Adipocyte (in vitro differentiated cells): ENCODE results near the gene MSANTD3.
"Not testable (repeated sequence)": the region's sequence is repeated elsewhere in the genome, so short reads cannot be mapped to it uniquely, and the experiment has no call there.

Source experiments
- DNase-seq: peaks from one replicate; pipeline ENCODE4 v3.0.0-alpha.2; 2015; ENCODE audit warnings: low read depth
- H3K27me3 ChIP-seq: replicated peaks from 2 replicates; pipeline ENCODE4 v1.7.0; 2013; ENCODE audit warnings: mild to moderate bottlenecking, low read length, moderate library complexity; ENCODE audit not compliant: control insufficient read depth, insufficient read depth
- H3K36me3 ChIP-seq: 2 replicates; pipeline ENCODE4 v1.7.0; 2013; ENCODE audit warnings: low read length, mild to moderate bottlenecking, moderate library complexity; ENCODE audit not compliant: control insufficient read depth, insufficient read depth, severe bottlenecking
- H3K4me1 ChIP-seq: 2 replicates; pipeline ENCODE4 v1.7.0; 2013; ENCODE audit warnings: mild to moderate bottlenecking, low read length, moderate library complexity; ENCODE audit not compliant: control insufficient read depth, insufficient read depth
- H3K4me3 ChIP-seq: 2 replicates; pipeline ENCODE4 v1.7.0; 2013; ENCODE audit warnings: mild to moderate bottlenecking, low read length, moderate library complexity
- H3K9ac ChIP-seq: 2 replicates; pipeline ENCODE4 v1.7.0; 2013; ENCODE audit warnings: mild to moderate bottlenecking, low read length, moderate library complexity
- H3K9me3 ChIP-seq: 2 replicates; pipeline ENCODE4 v1.7.0; 2013; ENCODE audit warnings: mild to moderate bottlenecking, low read length, moderate library complexity; ENCODE audit not compliant: control insufficient read depth

The MSANTD3 gene

DNA sequence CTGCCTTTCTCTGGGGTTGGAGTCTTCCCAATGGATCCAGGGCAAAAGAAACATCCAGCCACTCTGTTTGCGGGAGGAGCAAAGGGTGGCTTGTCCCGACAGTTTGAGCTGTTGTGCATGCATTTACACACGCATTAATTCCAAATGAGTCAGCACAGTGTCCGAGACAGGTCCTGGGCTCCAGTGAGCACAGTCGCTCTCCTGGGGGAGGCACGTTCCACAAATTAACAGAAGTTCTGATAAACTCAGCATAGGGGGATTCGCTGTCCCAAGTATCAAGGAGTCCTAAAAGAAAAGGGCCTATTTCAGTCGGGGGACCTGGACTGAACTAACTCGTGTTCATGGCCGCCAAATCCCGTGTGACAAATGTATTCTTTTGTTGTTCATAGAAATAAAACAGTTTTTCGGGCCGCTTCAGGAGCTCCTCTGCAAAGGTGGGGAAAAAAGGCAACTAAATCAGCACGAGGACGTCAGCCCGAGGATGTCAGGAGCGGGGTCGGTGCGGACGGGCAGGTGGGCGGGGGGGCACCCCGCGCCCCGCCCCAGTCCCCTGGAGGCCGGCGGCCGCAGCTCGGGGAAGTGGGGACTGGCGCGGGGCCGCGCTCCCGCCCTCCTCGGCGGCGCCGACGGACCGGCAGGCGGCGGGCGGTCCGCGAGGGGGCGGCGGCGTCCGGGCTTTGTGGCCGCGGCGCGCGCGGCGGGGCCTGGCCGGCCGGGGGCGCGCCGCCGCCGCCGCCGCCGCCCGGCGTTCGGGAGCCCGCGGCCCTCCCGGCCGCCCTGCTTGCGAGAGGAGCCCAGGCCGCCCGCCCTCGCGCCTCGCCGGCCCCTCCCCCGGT is at the start of gene MSANTD3:
Gene MSANTD3 (plus strand): TSS at position 614 of the 836 bp plus-strand sequence. CDS start 14,796 bp downstream, outside the sequence.
- H3K9me3 ChIP-seq: no peaks in the 10 kb centered on the region
- H3K4me3 ChIP-seq: peak within 1 kb of the TSS; percentile 90
- no peaks in the 10 kb centered on the region for H3K36me3 ChIP-seq
- H3K27me3 ChIP-seq: no peaks in the 10 kb centered on the region
- DNase-seq: peak; percentile 90
- H3K9ac ChIP-seq: peak within 1 kb of the TSS; percentile 90
- peaks cover 37% of the 10 kb centered on the region for H3K4me1 ChIP-seq

DNA sequence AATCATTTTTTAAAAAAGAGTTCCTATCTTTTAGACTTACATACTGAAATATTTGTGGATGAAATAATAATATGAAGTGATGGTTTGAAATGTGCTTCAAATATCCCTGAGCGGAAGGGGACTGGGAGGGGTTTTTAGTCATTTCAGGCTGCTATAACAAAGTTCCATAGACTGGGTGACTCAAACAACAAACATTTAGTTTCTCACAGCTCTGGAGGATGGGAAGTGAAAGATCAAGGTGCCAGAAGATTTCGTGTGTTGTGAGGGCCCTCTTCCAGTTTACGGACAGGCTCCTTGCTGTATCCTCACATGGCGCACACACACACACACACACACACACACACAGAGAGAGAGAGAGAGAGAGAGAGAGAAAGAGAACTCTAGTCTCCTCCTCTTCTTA is 47.1 kb upstream of the MSANTD3 start:
- no peaks in the 10 kb centered on the region for H3K36me3 ChIP-seq
- no peaks in the 10 kb centered on the region for H3K27me3 ChIP-seq
- no peak overlapping the region for H3K9ac ChIP-seq
- H3K4me3 ChIP-seq: no peak overlapping the region
- DNase-seq: peak; percentile 56
- peaks cover 8% of the 10 kb centered on the region for H3K9me3 ChIP-seq
- peaks cover 9% of the 10 kb centered on the region for H3K4me1 ChIP-seq

DNA sequence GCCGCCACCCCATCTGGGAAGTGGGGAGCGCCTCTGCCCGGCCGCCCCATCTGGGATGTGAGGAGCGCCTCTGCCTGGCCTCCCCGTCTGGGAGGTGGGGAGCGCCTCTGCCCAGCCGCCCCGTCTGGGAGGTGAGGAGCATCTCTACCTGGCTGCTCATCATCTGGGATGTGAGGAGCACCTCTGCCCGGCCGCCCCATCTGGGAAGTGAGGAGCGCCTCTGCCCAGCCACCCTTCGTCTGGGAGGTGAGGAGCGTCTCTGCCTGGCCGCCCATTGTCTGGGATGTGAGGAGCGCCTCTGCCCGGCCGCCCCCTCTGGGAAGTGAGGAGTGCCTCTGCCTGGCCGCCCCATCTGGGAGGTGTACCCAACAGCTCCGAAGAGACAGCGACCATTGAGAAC is 34.0 kb upstream of the MSANTD3 start:
- H3K9ac ChIP-seq, H3K9me3 ChIP-seq, H3K4me3 ChIP-seq, H3K4me1 ChIP-seq, DNase-seq, H3K27me3 ChIP-seq, H3K36me3 ChIP-seq: not testable (repeated sequence)

DNA sequence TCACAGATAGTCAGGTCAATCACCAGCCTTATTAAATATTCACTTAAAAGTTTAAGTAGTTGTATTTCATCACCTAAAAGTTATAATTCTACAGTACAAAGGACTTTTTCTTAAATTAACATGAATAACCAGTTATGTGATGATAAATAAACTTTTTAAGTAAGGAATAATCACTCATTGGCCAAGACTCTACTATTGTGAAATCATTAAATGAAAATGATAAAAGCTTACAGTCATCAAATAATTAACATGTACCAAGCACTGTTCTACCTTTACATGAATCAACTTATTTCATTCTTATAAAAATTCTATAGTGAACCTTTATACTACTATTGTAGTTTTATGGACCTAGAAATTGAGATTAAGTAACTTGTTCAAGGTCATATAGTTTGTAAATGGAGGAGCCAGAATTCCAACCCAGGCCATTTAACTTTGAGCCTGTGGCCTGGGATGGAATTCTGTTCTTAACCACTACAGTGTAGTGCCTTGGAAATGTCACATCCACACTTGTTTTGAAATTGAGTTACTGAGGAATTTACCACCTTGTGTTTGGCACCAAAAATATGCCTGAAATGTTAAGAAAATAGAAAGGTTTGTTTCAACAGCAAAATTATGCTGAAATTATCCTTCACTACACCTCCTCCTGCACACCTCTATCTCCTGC is 32.8 kb upstream of the MSANTD3 start:
- Histone ChIP-seq H3K9me3 (no peaks in the 10 kb centered on the region), H3K27me3 (no peaks in the 10 kb centered on the region), H3K4me1 (no peaks in the 10 kb centered on the region), H3K9ac (no peak overlapping the region), H3K4me3 (no peak overlapping the region), H3K36me3 (no peaks in the 10 kb centered on the region)
- DNase-seq: no peak

- H3K9ac ChIP-seq: no peak overlapping the region
- no peaks in the 10 kb centered on the region for H3K36me3 ChIP-seq
- no peaks in the 10 kb centered on the region for H3K4me1 ChIP-seq
- no peaks in the 10 kb centered on the region for H3K9me3 ChIP-seq
- H3K27me3 ChIP-seq: no peaks in the 10 kb centered on the region
- DNase-seq: no peak
- H3K4me3 ChIP-seq: no peak overlapping the region
Measured at GRCh38 chr9:100394816-100395215, 32.1 kb upstream of the MSANTD3 start.

DNA sequence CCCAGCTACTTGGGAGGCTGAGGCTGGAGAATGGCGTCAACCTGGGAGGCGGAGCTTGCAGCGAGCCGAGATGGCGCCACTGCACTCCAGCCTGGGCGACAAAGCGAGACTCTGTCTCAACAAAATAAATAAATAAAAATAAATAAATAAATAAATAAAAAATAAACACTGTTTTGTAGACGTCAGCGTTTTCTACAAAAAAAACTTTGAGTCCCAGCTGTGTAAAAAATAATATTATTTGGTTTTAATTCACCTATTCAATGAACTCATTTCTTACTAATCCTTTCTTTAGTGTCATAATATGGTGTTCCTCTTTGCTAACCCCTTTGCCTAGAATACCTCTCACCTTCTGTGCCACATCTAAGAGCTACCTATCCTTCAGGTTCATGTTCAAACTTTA is 30.2 kb upstream of the MSANTD3 start:
- no peaks in the 10 kb centered on the region for H3K4me1 ChIP-seq
- H3K9me3 ChIP-seq: no peaks in the 10 kb centered on the region
- no peak for DNase-seq
- H3K36me3 ChIP-seq: no peaks in the 10 kb centered on the region
- H3K9ac ChIP-seq: no peak overlapping the region
- no peak overlapping the region for H3K4me3 ChIP-seq
- H3K27me3 ChIP-seq: no peaks in the 10 kb centered on the region

GRCh38 chr9:100397529-100398266 is 29.2 kb upstream of the MSANTD3 start:
- H3K9ac ChIP-seq: no peak overlapping the region
- no peaks in the 10 kb centered on the region for H3K9me3 ChIP-seq
- H3K27me3 ChIP-seq: no peaks in the 10 kb centered on the region
- no peak for DNase-seq
- no peaks in the 10 kb centered on the region for H3K36me3 ChIP-seq
- H3K4me1 ChIP-seq: no peaks in the 10 kb centered on the region
- no peak overlapping the region for H3K4me3 ChIP-seq

DNA sequence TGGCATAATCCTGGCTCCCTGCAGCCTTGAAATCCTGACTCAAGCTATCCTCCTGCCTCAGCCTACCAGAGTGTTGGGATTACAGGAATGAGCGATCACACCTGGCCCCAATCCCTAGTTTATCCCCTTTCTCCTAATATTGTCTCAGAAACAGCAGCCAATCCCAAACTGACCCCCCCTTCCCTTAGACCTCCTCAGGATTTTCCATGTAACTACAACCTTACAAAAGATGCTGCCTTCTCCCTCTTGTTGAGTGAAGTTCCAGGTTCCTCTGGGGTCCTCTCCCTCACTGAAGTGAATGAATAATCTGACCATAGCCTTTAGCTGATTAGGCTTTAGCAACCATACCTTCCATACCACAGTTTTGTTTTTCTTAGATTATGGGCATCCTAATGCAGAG is 25.9 kb upstream of the MSANTD3 start:
- Histone ChIP-seq H3K9ac (no peak overlapping the region), H3K36me3 (no peaks in the 10 kb centered on the region), H3K9me3 (no peaks in the 10 kb centered on the region), H3K4me1 (no peaks in the 10 kb centered on the region), H3K27me3 (no peaks in the 10 kb centered on the region), H3K4me3 (no peak overlapping the region)
- DNase-seq: no peak

- Histone ChIP-seq H3K36me3 (no peaks in the 10 kb centered on the region), H3K9me3 (no peaks in the 10 kb centered on the region), H3K27me3 (no peaks in the 10 kb centered on the region), H3K4me1 (peaks cover 5% of the 10 kb centered on the region), H3K9ac (no peak overlapping the region), H3K4me3 (no peak overlapping the region)
- no peak for DNase-seq
Measured at GRCh38 chr9:100406962-100407361, 20.0 kb upstream of the MSANTD3 start.

GRCh38 chr9:100408546-100409175 is 18.3 kb upstream of the MSANTD3 start:
- H3K4me3 ChIP-seq: no peak overlapping the region
- no peak for DNase-seq
- no peaks in the 10 kb centered on the region for H3K36me3 ChIP-seq
- H3K4me1 ChIP-seq: peaks cover 7% of the 10 kb centered on the region
- no peaks in the 10 kb centered on the region for H3K27me3 ChIP-seq
- no peak overlapping the region for H3K9ac ChIP-seq
- H3K9me3 ChIP-seq: no peaks in the 10 kb centered on the region

DNA sequence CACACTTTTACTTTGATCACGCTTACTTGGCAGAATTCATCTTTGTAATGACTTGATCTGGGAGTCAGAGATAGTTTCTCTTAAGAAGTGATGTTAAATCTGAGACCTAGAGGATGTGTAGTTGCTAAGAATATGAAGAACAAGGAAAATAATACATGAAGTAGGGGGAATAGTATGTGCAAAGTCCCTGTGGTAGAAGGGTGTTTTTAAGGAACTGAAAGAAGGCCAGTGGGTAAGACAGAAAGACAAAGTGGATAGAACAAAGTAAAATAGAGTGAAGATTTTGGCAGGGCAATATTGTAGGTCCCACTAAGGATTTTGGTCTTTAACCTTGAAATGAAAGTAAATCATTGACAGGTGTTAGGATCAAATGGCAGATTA is 17.8 kb upstream of the MSANTD3 start:
- no peak for DNase-seq
- Histone ChIP-seq H3K27me3 (no peaks in the 10 kb centered on the region), H3K9ac (no peak overlapping the region)

More for the DNA sequence above, 17.8 kb upstream of the MSANTD3 start:
- Histone ChIP-seq H3K4me1 (peaks cover 7% of the 10 kb centered on the region), H3K4me3 (no peak overlapping the region), H3K9me3 (no peaks in the 10 kb centered on the region), H3K36me3 (no peaks in the 10 kb centered on the region)
